Fibroblast of skin of left biceps (primary cell): ENCODE measurements around the gene PCBP3.

Experiments used
- DNase-seq, 2 experiments: peaks; one replicate each; pipeline ENCODE4 v3.0.0-alpha.2; 2013; ENCODE audit warnings: low read depth in 2 of 2

PCBP3 gene

DNA sequence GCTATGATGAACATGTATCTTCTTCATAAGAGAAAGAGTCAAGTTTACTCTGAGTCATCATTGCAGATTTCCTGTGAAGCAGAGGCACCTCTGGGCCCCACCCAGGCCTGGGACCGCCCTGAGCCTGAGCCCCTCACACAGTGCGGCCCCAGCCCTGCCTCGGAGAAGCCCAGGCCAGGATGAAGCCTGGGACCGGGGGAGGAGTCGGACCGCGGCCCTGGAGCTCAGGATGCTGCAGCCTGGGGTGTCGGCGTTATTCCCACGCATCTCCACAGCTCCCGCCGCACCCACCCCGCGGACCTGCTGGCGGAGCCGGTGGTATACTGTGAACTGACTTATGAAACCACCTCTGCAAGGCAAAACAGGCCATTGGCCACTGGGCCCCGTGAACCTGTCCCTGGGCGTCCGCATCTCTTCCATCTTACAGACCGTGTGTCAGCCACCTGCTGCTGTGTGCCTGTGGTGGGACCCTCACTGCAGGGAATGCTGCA is 335.7 kb downstream of the PCBP3 start:
- no peak for DNase-seq

GRCh38 chr21:45979651-45980050 is 336.1 kb downstream of the PCBP3 start:
- no peak for DNase-seq

GRCh38 chr21:45980271-45980670 is 336.7 kb downstream of the PCBP3 start:
- DNase-seq = no peak

DNA sequence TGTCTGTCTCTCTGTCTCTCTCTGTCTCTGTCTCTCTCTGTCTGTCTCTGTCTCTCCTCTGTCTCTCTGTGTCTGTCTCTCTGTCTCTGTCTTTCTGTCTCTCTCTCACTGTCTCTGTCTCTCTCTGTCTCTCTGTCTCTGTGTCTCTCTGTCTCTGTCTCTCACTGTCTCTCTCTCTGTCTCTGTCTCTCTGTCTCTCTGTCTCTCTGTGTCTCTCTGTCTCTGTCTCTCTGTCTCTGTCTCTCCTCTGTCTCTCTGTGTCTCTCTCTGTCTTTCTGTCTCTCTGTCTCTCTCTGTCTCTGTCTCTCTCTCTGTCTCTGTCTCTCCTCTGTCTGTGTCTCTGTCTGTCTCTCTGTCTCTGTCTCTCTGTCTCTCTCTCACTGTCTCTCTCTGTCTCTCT is 337.2 kb downstream of the PCBP3 start:
- DNase-seq = no peak

DNA sequence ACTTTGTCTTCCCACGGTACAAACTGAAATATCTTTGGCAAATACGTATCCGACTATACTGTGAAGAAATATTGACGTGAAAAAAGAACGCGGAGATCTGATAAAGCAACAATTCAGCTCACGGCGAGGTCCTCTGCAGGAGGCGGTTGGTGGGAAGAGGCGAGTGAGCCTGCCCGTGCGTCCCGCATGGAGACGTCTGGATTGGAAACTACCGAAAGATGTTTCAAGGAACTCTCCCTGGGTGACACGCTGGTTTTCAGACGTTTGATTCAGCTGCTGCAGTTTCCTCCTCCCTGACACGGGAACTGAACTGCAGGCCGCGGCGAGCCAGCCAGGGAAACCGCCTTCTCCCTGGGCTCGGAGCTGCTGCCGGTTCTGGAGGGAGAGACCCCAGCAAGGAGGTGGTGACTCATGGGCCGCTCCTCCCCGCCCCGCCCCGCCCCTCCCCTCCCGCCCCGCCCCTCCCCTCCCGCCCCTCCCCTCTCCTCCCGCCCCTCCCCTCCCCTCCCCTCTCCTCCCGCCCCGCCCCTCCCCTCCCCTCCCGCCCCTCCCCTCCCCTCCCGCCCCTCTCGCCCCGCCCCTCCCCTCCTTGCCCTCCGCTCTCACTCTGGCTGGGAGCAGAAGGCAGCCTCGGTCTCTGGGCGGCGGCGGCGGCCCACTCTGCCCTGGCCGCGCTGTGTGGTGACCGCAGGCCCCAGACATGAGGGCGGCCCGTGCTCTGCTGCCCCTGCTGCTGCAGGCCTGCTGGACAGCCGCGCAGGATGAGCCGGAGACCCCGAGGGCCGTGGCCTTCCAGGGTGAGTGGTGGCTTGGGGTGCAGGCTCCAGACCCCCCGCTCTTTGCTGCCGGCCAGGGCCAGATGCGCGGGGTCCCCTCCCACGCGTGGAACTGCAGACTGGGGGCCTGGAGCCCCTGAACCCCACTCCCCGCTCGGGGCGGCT is 337.9 kb downstream of the PCBP3 start, which contains the start of gene COL6A1:
Gene COL6A1, plus strand, starts transcription at position 620 of the 941 bp plus-strand sequence. Its CDS starts 81 bp downstream, at position 701.
- DNase-seq = peak; percentile 75 to 77

- DNase-seq = no peak
Measured at GRCh38 chr21:45982092-45982757, 338.7 kb downstream of the PCBP3 start.

DNA sequence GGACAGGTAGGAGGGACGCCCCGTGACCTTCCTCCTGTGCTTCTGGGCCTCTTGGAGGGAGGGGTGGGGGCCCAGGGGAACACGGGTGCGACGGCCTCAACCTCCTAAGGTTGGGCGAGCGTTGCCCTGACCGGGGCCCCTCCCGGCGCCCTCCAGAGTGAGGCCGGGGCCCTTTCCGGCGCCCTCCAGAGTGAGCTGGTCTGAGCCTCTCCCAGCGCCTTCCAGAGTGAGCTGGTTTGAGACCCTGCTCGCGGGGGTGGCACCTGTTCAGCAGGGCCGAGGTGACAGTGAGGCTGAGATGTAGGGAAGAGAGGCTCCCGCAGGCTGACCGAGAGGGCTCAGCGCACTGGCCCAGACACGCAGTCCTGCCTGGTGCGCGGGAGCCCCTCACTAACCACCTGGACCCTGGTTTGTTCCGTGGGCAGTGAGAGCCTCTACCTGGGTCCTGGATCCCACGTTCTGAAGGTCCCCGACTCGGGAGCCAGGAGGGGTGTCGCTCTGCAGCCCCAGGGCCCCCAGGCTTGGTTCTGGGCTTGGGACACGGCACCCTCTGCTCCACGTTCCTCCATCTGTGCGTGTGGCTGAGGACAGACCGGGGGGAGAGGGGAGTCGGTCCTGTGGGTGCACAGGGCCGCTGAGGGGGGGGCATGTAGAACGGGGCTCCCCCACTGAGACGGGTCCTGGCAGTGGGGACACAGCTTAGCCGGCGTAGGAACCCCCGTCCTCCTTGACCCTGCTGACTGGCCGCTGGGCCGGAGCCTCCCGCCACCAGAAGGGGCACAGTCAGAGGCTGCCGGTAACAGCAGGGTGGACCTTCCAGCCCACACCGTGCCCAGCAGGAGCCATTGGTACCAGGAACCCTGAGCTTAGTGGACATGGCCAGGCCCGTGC is 339.5 kb downstream of the PCBP3 start:
- DNase-seq = no peak

DNA sequence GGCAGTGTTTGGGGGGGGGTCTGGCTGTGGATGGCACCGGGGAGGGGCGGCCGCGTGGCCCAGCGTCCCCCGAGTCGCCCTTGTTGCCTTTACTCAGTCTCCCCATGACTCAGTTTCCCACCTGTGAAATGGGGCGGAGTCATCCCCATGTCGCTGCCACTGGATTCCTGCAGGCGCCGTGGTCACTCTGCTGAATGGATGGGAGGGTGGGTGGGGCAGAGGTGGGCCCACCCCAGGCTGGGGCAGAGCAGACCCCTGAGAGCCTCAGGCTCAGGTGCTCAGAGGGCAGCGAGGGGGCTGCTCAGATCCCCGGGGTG is 340.1 kb downstream of the PCBP3 start:
- DNase-seq = no peak

- no peak for DNase-seq
Measured at GRCh38 chr21:45983981-45984551, 340.5 kb downstream of the PCBP3 start.

- DNase-seq = no peak
Measured at GRCh38 chr21:45984584-45985095, 341.1 kb downstream of the PCBP3 start.

DNA sequence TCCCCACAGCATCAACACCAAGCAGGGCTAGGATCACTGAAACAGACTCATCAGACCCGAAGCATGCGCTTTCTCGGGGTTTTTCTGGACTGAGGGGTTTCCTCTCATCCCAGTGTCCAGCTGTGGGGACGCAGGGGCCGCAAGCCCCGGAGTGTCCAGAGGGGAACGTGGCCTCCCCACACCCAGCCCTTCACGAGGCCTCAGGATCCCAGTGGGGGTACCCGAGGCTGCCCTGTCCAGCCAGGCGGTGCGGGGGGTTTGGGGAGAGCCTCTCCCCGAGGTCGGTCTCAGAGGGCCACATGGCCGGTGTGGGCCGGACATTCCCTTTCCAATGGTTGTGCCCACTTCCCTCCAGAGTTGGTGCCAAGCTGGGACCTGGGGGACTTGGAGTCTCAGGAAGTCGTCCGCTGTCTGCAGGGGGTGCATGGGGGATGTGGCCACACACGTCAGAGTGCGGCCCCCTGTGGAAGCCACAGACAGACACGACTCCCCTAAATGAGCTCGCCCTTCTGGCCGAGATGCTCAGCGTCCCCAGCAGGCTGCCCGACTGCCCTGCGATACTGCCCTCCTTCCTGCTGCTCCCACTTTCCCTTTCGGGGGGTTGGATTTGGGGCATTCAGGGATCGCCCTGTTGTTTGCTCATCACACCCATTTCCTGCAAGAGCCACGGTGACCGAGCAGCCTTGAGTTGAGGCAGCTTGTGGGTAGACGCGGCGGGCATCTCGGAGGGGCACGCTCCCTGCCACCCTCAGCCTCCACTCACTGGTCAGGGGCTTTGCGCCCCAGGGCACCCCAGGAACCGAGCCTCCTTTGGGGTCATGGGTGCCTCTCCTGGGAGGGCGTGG is 342.2 kb downstream of the PCBP3 start:
- no peak for DNase-seq

DNA sequence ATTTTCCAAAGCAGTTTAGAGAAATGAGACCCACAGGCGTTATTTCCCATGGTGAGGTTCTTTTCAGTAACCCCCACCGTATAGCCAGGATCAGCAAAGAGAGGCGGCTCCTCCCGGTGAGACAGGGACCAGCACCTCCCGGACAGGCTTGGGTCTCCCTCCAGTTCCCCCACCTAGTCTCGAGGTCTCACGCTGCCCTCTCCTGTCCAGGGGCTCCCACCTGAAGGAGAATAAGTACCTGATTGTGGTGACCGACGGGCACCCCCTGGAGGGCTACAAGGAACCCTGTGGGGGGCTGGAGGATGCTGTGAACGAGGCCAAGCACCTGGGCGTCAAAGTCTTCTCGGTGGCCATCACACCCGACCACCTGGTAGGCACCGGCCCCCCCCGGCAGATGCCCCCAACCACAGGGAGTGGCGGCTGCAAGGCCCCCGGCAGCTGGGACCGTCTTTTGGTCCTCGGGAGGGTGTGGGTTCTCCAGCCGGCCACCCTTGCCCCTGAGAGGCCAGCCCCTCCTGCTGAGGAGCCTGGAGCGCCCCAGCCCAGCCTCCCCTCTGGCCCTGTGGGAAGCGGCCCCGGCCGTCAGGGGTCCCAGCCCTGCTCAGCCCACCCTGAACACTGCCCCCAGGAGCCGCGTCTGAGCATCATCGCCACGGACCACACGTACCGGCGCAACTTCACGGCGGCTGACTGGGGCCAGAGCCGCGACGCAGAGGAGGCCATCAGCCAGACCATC is 343.0 kb downstream of the PCBP3 start:
- DNase-seq = no peak

DNA sequence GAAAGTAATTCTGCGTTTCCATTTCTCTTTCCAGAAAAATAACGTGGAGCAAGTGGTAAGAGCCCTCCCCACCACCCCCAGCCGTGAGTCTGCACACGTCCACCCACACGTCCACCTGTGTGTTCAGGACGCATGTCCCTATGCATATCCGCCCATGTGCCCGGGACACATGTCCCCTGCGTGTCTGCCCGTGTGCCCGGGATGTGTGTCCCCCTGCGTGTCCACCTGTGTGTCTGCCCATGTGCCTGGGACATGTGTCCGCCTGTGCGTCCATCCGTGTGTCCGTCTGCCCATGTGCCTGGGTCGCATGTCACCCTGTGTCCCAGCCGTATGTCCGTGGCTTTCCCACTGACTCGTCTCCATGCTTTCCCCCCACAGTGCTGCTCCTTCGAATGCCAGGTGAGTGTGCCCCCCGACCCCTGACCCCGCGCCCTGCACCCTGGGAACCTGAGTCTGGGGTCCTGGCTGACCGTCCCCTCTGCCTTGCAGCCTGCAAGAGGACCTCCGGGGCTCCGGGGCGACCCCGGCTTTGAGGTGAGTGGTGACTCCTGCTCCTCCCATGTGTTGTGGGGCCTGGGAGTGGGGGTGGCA is 343.7 kb downstream of the PCBP3 start:
- no peak for DNase-seq

DNA sequence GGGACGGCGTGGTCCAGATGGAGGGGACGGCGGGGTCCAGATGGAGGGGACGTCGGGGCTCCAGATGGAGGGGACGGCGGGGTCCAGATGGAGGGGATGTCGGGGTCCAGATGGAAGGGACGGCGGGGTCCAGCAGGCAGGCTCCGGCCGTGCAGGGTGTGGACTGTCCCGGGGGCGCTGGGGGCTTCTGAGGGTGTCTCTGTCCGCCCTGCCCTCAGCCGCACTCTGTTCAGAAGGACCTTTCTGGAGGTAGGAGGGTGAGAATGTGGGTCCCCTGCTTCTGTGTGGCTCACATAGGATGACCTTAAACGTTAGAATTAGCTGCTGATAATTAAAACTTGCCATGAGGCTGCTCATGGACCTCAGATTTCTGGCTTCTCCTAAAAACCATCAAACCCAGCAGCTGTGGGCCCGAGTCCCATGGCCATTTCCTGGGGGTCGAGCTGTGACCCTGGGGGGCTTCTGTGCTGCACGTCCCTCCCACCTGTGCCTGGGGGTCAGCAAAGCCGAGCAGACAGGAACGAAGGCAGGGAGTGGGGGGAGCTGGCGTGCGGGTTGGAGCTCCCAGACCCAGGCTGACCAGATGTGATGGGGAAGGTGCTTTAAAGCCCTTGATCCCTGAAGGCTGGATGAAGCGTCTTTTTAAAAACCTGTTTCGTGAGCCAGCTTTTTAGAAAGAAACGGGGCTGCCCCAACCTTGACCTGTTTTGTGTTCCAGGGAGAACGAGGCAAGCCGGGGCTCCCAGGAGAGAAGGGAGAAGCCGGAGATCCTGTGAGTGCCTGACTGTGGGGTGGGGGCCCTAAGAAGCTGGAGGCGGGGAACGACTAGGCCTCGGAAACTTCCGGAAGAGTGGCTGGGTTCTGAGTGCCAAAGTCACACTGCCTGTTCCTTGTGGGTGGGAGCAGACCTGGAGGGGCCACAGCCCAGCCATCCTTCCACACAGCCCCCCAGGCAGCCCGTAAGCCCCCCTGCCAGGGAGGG is 345.1 kb downstream of the PCBP3 start:
- DNase-seq = no peak

DNA sequence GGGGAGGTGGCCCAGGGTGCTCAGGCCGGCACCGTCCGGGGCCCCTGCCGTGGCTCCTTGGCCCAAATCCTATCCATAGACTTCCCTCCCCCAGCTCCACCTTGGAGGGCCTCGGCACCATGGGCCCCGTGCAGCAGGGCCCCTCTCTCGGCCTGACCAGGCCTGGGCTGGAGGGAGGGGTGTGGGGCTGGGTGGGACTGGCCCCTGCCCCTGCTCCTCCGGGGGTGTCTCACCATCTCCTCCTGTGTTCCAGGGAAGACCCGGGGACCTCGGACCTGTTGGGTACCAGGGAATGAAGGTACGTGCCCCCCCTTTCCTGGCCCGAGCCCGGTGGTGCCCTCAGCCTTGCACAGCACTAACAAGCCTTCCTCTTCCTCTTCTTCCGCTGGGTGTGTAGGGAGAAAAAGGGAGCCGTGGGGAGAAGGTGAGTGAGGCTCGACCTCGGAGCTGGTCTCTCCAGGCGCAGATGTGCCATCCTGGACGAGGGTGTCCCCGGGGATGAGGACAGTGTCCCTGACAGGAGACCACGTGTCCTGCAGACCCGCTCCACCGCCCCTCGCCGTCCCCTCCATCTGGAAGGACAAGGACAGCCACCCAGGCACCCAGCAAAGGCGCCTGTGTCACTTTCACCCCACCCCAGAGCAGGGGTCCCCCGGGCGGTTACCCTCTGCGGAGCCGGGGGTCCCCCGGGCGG is 346.0 kb downstream of the PCBP3 start:
- DNase-seq = no peak

GRCh38 chr21:45990049-45990711 is 346.7 kb downstream of the PCBP3 start:
- DNase-seq = no peak
